HEK293 (cell line): Measurements from ENCODE around the gene GATM.

Experiments
- CTCF ChIA-PET: fragments of 350-600 bp; formaldehyde crosslinking; extraction: SDS; loops from one replicate; lab custom pipeline; 2021; ENCODE audit warnings: antibody characterized with exemption; lab: Yijun Ruan, JAX
- POLR2A ChIA-PET: fragments of 300-600 bp; formaldehyde crosslinking; extraction: SDS; loops from one replicate; lab custom pipeline; 2020; ENCODE audit warnings: antibody characterized with exemption, inconsistent platforms; lab: Yijun Ruan, JAX
- H3K27ac ChIP-seq: fragments of 200-500 bp; sonication (Bioruptor generic); 2 replicates; pipeline ENCODE4 v1.5.1; 2014; ENCODE audit warnings: low read depth, low read length, control low read depth, inconsistent platforms; ENCODE audit errors: extremely low read depth
- H3K36me3 ChIP-seq, 2 experiments: fragments of 200-500 bp in 1 of 2; sonication (Bioruptor generic) in 1 of 2; 1 replicate in 1 of 2; 2 replicates in 1 of 2; pipeline ENCODE4 v1.5.1; 2014 to 2017; ENCODE audit warnings: inconsistent platforms in 2 of 2, low read length in 2 of 2; ENCODE audit not compliant: control insufficient read depth in 2 of 2, insufficient read depth in 1 of 2
- H3K4me1 ChIP-seq: fragments of 200-500 bp; sonication (Bioruptor generic); 2 replicates; pipeline ENCODE4 v1.5.1; 2014; ENCODE audit warnings: mild to moderate bottlenecking, low read length, inconsistent platforms; ENCODE audit not compliant: control insufficient read depth, insufficient read depth
- H3K4me3 ChIP-seq: 2 replicates; pipeline ENCODE4 v1.5.1; 2011; ENCODE audit warnings: low read depth, mild to moderate bottlenecking, control low read depth, low read length, moderate library complexity
- H3K9me3 ChIP-seq: fragments of 200-500 bp; sonication (Bioruptor generic); 2 replicates; pipeline ENCODE4 v1.5.1; 2014; ENCODE audit warnings: low read depth, low read length, inconsistent platforms; ENCODE audit not compliant: control insufficient read depth, insufficient read depth
- MZF1 ChIP-seq: fragments of 450-650 bp; formaldehyde crosslinking; IDR thresholded peaks from 2 replicates; pipeline ENCODE4 v1.5.1; 2017; ENCODE audit warnings: missing biosample characterization, missing genetic modification characterization, borderline replicate concordance
- PRDM10 ChIP-seq: fragments of 450-650 bp; formaldehyde crosslinking; IDR thresholded peaks from 2 replicates; pipeline ENCODE4 v1.5.1; 2016; ENCODE audit warnings: missing biosample characterization, missing genetic modification characterization
- PRDM2 ChIP-seq: fragments of 450-650 bp; formaldehyde crosslinking; IDR thresholded peaks from 2 replicates; pipeline ENCODE4 v1.5.1; 2016; ENCODE audit warnings: missing biosample characterization, missing genetic modification characterization, borderline replicate concordance
- SP2 ChIP-seq: fragments of 450-650 bp; formaldehyde crosslinking; IDR thresholded peaks from 2 replicates; pipeline ENCODE4 v1.5.1; 2016; ENCODE audit warnings: missing biosample characterization, missing genetic modification characterization
- TCF7L2 ChIP-seq: IDR thresholded peaks from 2 replicates; pipeline ENCODE4 v1.6.1; 2011; ENCODE audit warnings: low read depth, mild to moderate bottlenecking, inconsistent platforms, low read length, moderate library complexity, borderline replicate concordance
- ZBTB1 ChIP-seq: fragments of 450-650 bp; formaldehyde crosslinking; IDR thresholded peaks from 2 replicates; pipeline ENCODE4 v1.5.1; 2016; ENCODE audit warnings: missing biosample characterization, missing genetic modification characterization
- ZNF140 ChIP-seq: fragments of 450-650 bp; formaldehyde crosslinking; IDR thresholded peaks from 2 replicates; pipeline ENCODE4 v1.5.1; 2016; ENCODE audit warnings: missing biosample characterization, missing genetic modification characterization
- ZNF169 ChIP-seq: fragments of 450-650 bp; formaldehyde crosslinking; IDR thresholded peaks from 2 replicates; pipeline ENCODE4 v1.5.1; 2016; ENCODE audit warnings: missing biosample characterization, missing genetic modification characterization
- ZNF175 ChIP-seq: fragments of 450-650 bp; formaldehyde crosslinking; IDR thresholded peaks from 2 replicates; pipeline ENCODE4 v1.5.1; 2016; ENCODE audit warnings: missing biosample characterization, missing genetic modification characterization
- ZNF311 ChIP-seq: fragments of 450-650 bp; formaldehyde crosslinking; IDR thresholded peaks from 2 replicates; pipeline ENCODE4 v1.5.1; 2017; ENCODE audit warnings: missing biosample characterization, missing genetic modification characterization, borderline replicate concordance
- ZNF37A ChIP-seq: fragments of 450-650 bp; IDR thresholded peaks from 2 replicates; pipeline ENCODE4 v1.5.1; 2018; ENCODE audit warnings: missing biosample characterization, missing genetic modification characterization
- ZNF707 ChIP-seq: fragments of 450-650 bp; formaldehyde crosslinking; IDR thresholded peaks from 2 replicates; pipeline ENCODE4 v1.5.1; 2016; ENCODE audit warnings: missing biosample characterization, missing genetic modification characterization

GATM gene

GRCh38 chr15:45376967-45377608 lies 1.3 kb downstream of the GATM start:
- no peak overlapping the region for H3K27ac ChIP-seq
- ChIA-PET CTCF (interaction anchor here (1.0 kb wide), 1 partner anchor 16 kb away, joined by 3 read pairs; no protein-coding TSS in a partner anchor), POLR2A (interaction anchor here (0.7 kb wide), 1 partner anchor 25 kb away, joined by 3 read pairs; a partner anchor contains a TSS)
- no peaks in the 10 kb centered on the region for H3K36me3 ChIP-seq
- H3K9me3 ChIP-seq = no peaks in the 10 kb centered on the region
- no peak overlapping the region for H3K4me3 ChIP-seq
- H3K4me1 ChIP-seq = no peaks in the 10 kb centered on the region; the same call in 1 of the 2 replicates
- TF ChIP-seq ZBTB1 (no peak), ZNF140 (tag by site-specific recombination) (no peak), PRDM10 (tag by site-specific recombination) (peak; percentile 35; the same call in 1 of the 2 replicates)

GRCh38 chr15:45376300-45376928 lies 1.9 kb downstream of the GATM start:
- ChIA-PET CTCF (interaction anchor here (1.6 kb wide), 1 partner anchor 54 kb away, joined by 5 read pairs; no protein-coding TSS in a partner anchor), POLR2A (no interaction called here)
- no peaks in the 10 kb centered on the region for H3K36me3 ChIP-seq
- TF ChIP-seq ZNF37A (tag by site-specific recombination) (no peak), ZNF707 (tag by site-specific recombination) (no peak), ZNF311 (tag by site-specific recombination) (no peak), MZF1 (no peak), SP2 (tag by site-specific recombination) (no peak), ZNF169 (tag by site-specific recombination) (no peak), TCF7L2 (no peak), ZNF175 (tag by site-specific recombination) (no peak), PRDM2 (no peak)
- TF ChIP-seq, all 188 proteins: peak for 0
- Histone ChIP-seq H3K27ac (no peak overlapping the region), H3K9me3 (no peaks in the 10 kb centered on the region), H3K4me3 (no peak overlapping the region), H3K4me1 (no peaks in the 10 kb centered on the region; the same call in 1 of the 2 replicates)
